SK-N-SH (cell line): ENCODE measurements around the gene RCOR1.

ENCODE experiments used
- CHD2 ChIP-seq: fragments of 150-350 bp; IDR thresholded peaks from 2 replicates; pipeline ENCODE4 v1.6.1; 2018; ENCODE audit warnings: low read length; ENCODE audit not compliant: partially characterized antibody
- CTCF ChIP-seq: fragments of 200-600 bp; sonication (generic); IDR thresholded peaks from 2 replicates; pipeline ENCODE4 v1.6.1; 2017; ENCODE audit warnings: antibody characterized with exemption, mild to moderate bottlenecking, moderate library complexity
- EP300 ChIP-seq, 2 experiments: IDR thresholded peaks; 2 replicates each; pipeline versions ENCODE4 v1.4.0 to v1.6.1; 2012; ENCODE audit warnings: borderline replicate concordance in 1 of 2, low read depth in 1 of 2, low read length in 1 of 2
- FOXJ3 ChIP-seq: sonication (generic); formaldehyde crosslinking; IDR thresholded peaks from 2 replicates; pipeline ENCODE4 v1.5.1; 2020; ENCODE audit warnings: mild to moderate bottlenecking, missing genetic modification reagents
- IRF3 ChIP-seq: fragments of 150-350 bp; IDR thresholded peaks from 2 replicates; pipeline ENCODE4 v1.6.1; 2016; ENCODE audit warnings: mild to moderate bottlenecking, low read depth, low read length
- POLR2AphosphoS5 ChIP-seq: IDR thresholded peaks from 2 replicates; pipeline ENCODE4 v1.6.1; 2012; ENCODE audit warnings: low read depth, low read length
- ZBTB33 ChIP-seq: IDR thresholded peaks from 2 replicates; pipeline ENCODE4 v1.4.0; 2012; ENCODE audit warnings: low read depth, borderline replicate concordance

GRCh38 chr14:102554821-102555819 is 37.3 kb upstream of the RCOR1 start:
- no peak for TF ChIP-seq POLR2AphosphoS5
- TF ChIP-seq CHD2, result no peak
- TF ChIP-seq CTCF, result no peak
- no peak for TF ChIP-seq IRF3
- no peak for TF ChIP-seq ZBTB33
- TF ChIP-seq FOXJ3 (CRISPR knock-in tag), result no peak
- no peak for TF ChIP-seq EP300 (IDR thresholded peaks at IDR 0.05; ENCODE audit: borderline replicate concordance in 1 of 2, low read depth in 1 of 2, low read length in 1 of 2)
